Adrenal gland (tissue), 12 donors: ENCODE data around the gene HADHA. TPM values are rescaled to one million over a fixed set of nuclear protein-coding genes. Genes with fewer than 3 reads are reported as not detected.

Experiments
- DNase-seq, 7 donors: peaks; one replicate each; pipeline ENCODE4 v3.0.0-alpha.2; 2019 to 2020
- H3K27ac ChIP-seq, 5 donors: fragments of 200-600 bp; sonication (generic) in 4 of 5; 1 replicate in 3 of 5; 2 replicates in 2 of 5; pipeline versions ENCODE4 v1.5.1 to v1.8.0; 2016 to 2020; ENCODE audit warnings: mild to moderate bottlenecking in 1 of 5
- H3K27me3 ChIP-seq: fragments of 200-600 bp; 2 replicates; pipeline ENCODE4 v1.8.0; 2021
- H3K36me3 ChIP-seq, 2 donors: fragments of 200-600 bp; replicated peaks in 1 of 2; 1 replicate in 1 of 2; 2 replicates in 1 of 2; pipeline versions ENCODE4 v1.5.1 to v1.8.0; 2018 to 2022
- H3K4me1 ChIP-seq, 2 donors: fragments of 200-600 bp; replicated peaks in 1 of 2; 1 replicate in 1 of 2; 2 replicates in 1 of 2; pipeline versions ENCODE4 v1.5.1 to v1.8.0; 2018 to 2021
- H3K4me3 ChIP-seq, 4 donors: fragments of 200-600 bp; sonication (generic) in 3 of 4; one replicate each; pipeline ENCODE4 v1.5.1; 2016 to 2018
- H3K9me3 ChIP-seq, 3 donors: fragments of 200-600 bp; sonication (generic) in 1 of 3; replicated peaks in 1 of 3; 1 replicate in 2 of 3; 2 replicates in 1 of 3; pipeline versions ENCODE4 v1.5.1 to v1.8.0; 2016 to 2021
- CTCF ChIP-seq, 6 experiments: fragments of 450-650 bp in 4 of 6; fragments of 200-600 bp in 2 of 6; sonication (generic) in 1 of 6; IDR thresholded peaks; 1 replicate in 5 of 6; 2 replicates in 1 of 6; pipeline versions ENCODE4 v1.5.1 to v1.8.0; 2016 to 2021; ENCODE audit warnings: antibody characterized with exemption in 6 of 6, mild to moderate bottlenecking in 2 of 6, moderate library complexity in 1 of 6
- POLR2A ChIP-seq, 2 donors: fragments of 450-650 bp; IDR thresholded peaks; one replicate each; pipeline ENCODE4 v1.6.1; 2017; ENCODE audit warnings: antibody characterized with exemption in 2 of 2, mild to moderate bottlenecking in 2 of 2, moderate library complexity in 1 of 2
- WGBS, 4 donors: extraction: QIAGEN DNeasy Blood & Tissue Kit in 2 of 4; methylation state at CpG; one replicate each; pipeline versions ENCODE4 v1.1.5 to v1.1.7; 2013 to 2017; 5-methylcytosine and 5-hydroxymethylcytosine counted together
- intact Hi-C, 2 donors: fragments of 100-400 bp; cut with DNase I; formaldehyde crosslinking; loops; one replicate each; pipeline versions ENCODE4 v1.14.1 to v1.15.0; 2022 to 2023
- polyA plus RNA-seq, 3 donors: library from polyadenylated mRNA; stranded (reverse); fragments of 200-250 nt in 2 of 3; fragments of 350-450 nt in 1 of 3; fragmentation: Illumina TruSeq in 1 of 3; extraction: RNeasy Lipid Tissue Mini Kit (QIAGEN cat#74804) in 1 of 3; gene quantifications; one replicate each; pipeline ENCODE4 v1.2.3, GENCODE V29; 2013 to 2014
- total RNA-seq, 9 donors: library from RNA; depleted of rRNA in 4 of 9; stranded (reverse); fragments of >200 nt in 4 of 9; fragments of 120-200 nt in 1 of 9; fragmentation: NEBNext Ultra II Directional in 1 of 9; extraction: Animal tissue kit (Norgen Biotek cat#: 25700) in 1 of 9; gene quantifications; one replicate each; pipeline versions ENCODE4 v1.1.0 to v1.2.4, GENCODE V29; 2013 to 2023
- donor health status: healthy with polysubstance abuse.
- donor health status: Bipolar disorder and iron deficiency.
- donor health status: DM: yes; HTN: yes; CAD: no.
- donor health status: DM: no; HTN: no; CAD: no.
- donor health status: DM: no; HTN: no; CAD: no.
- donor health status: DM: yes; HTN: yes; CAD: no.

The HADHA gene
- total and polyA plus RNA-seq, 12 donors, result 43.8 to 353 (median 210) TPM

GRCh38 chr2:26162963-26163362, 81.5 kb downstream of the HADHA start:
- peak in 1 of 7 donors; percentile 2 for DNase-seq
- Histone ChIP-seq H3K4me1 (no peaks in the 10 kb centered on the region), H3K4me3 (no peak overlapping the region), H3K36me3 (no peaks in the 10 kb centered on the region), H3K9me3 (no peaks in the 10 kb centered on the region), H3K27ac (no peak overlapping the region), H3K27me3 (no peaks in the 10 kb centered on the region)
- 90 to 93% (median 91%) methylated on average over 10 of the region's 10 CpGs for WGBS, 4 donors
- intact Hi-C loops, result no loop called here
- TF ChIP-seq CTCF (IDR thresholded peaks at IDR 0.05), result no peak
- TF ChIP-seq POLR2A (IDR thresholded peaks at IDR 0.05), result no peak

- TF ChIP-seq CTCF (IDR thresholded peaks at IDR 0.05) (no peak), POLR2A (IDR thresholded peaks at IDR 0.05) (no peak)
- WGBS, 4 donors, result 88 to 92% (median 89%) methylated on average over 6 to 7 of the region's 7 CpGs
- DNase-seq, result peak in 2 of 7 donors; percentile 3 to 39
- Histone ChIP-seq H3K27ac (no peak overlapping the region), H3K27me3 (no peaks in the 10 kb centered on the region), H3K4me1 (no peaks in the 10 kb centered on the region), H3K9me3 (no peaks in the 10 kb centered on the region), H3K4me3 (no peak overlapping the region), H3K36me3 (no peaks in the 10 kb centered on the region)
- intact Hi-C loops, result no loop called here
Measured at GRCh38 chr2:26161926-26162325, 82.5 kb downstream of the HADHA start.

GRCh38 chr2:26157580-26157979, 86.9 kb downstream of the HADHA start:
- no peaks in the 10 kb centered on the region for H3K4me1 ChIP-seq
- no peak overlapping the region for H3K4me3 ChIP-seq
- 90 to 96% (median 93%) methylated on average over 5 of the region's 5 CpGs for WGBS, 4 donors
- H3K27ac ChIP-seq, result no peak overlapping the region
- H3K36me3 ChIP-seq, result no peaks in the 10 kb centered on the region
- H3K9me3 ChIP-seq, result peaks cover 0 to 5% (median 0%) of the 10 kb centered on the region in 3 donors
- DNase-seq, result no peak
- intact Hi-C loops, result no loop called here
- TF ChIP-seq CTCF (IDR thresholded peaks at IDR 0.05), result no peak
- no peak for TF ChIP-seq POLR2A (IDR thresholded peaks at IDR 0.05)
- no peaks in the 10 kb centered on the region for H3K27me3 ChIP-seq

GRCh38 chr2:26150243-26150642, 94.2 kb downstream of the HADHA start:
- Histone ChIP-seq H3K4me1 (no peaks in the 10 kb centered on the region), H3K4me3 (no peak overlapping the region), H3K27ac (no peak overlapping the region), H3K27me3 (no peaks in the 10 kb centered on the region), H3K9me3 (peaks cover 0 to 5% (median 0%) of the 10 kb centered on the region in 3 donors), H3K36me3 (no peaks in the 10 kb centered on the region)
- no peak for TF ChIP-seq CTCF (IDR thresholded peaks at IDR 0.05)
- no peak for TF ChIP-seq POLR2A (IDR thresholded peaks at IDR 0.05)
- no peak for DNase-seq
- intact Hi-C loops, result no loop called here
- WGBS, 4 donors, result 72 to 79% (median 77%) methylated on average over 12 of the region's 12 CpGs
